Progenitor cell of endocrine pancreas (in vitro differentiated cells): Measurements from ENCODE around the gene IRF1. TPM values are rescaled to one million over a fixed set of nuclear protein-coding genes. Genes with fewer than 3 reads are reported as not detected.

Experiments
- DNase-seq: peaks from one replicate; pipeline ENCODE4 v3.0.0; 2021; ENCODE audit warnings: low spot score; ENCODE audit not compliant: unreplicated experiment
- H3K27ac Mint-ChIP-seq: 2 replicates; pipeline ENCODE4 v1.8.0; 2021; ENCODE audit warnings: mild to moderate bottlenecking, moderate library complexity, mixed read lengths
- H3K27me3 Mint-ChIP-seq: 2 replicates; pipeline ENCODE4 v1.8.0; 2021; ENCODE audit warnings: mixed read lengths
- H3K36me3 Mint-ChIP-seq: 2 replicates; pipeline ENCODE4 v1.8.0; 2022; ENCODE audit warnings: mixed read lengths; ENCODE audit not compliant: insufficient read depth
- H3K4me1 Mint-ChIP-seq: 2 replicates; pipeline ENCODE4 v1.8.0; 2021; ENCODE audit warnings: low read depth, mixed read lengths
- H3K4me3 Mint-ChIP-seq: 2 replicates; pipeline ENCODE4 v1.8.0; 2021; ENCODE audit warnings: low read depth, mild to moderate bottlenecking, moderate library complexity, mixed read lengths
- H3K9me3 Mint-ChIP-seq: 2 replicates; pipeline ENCODE4 v1.8.0; 2021; ENCODE audit warnings: low read depth, mixed read lengths
- CTCF ChIP-seq: fragments of 200-600 bp; sonication (generic); IDR thresholded peaks from one replicate; pipeline ENCODE4 v1.5.0; 2021; ENCODE audit warnings: antibody characterized with exemption, mild to moderate bottlenecking; ENCODE audit not compliant: unreplicated experiment
- total RNA-seq: library from RNA; stranded (reverse); gene quantifications from 2 replicates; pipeline ENCODE4 v1.2.1, GENCODE V29; 2021

Gene IRF1
- total RNA-seq, 1 donor from 2014 or later, result 2.3 TPM

- no peak for DNase-seq
- Mint-ChIP-seq H3K4me3 (no peak overlapping the region), H3K27me3 (no peaks in the 10 kb centered on the region), H3K9me3 (no peaks in the 10 kb centered on the region), H3K4me1 (peaks cover 6% of the 10 kb centered on the region), H3K36me3 (no peaks in the 10 kb centered on the region), H3K27ac (no peak overlapping the region)
- no peak for TF ChIP-seq CTCF
Observed at GRCh38 chr5:132437604-132438266, 52.8 kb downstream of the IRF1 start.

GRCh38 chr5:132436936-132437335 lies 53.6 kb downstream of the IRF1 start:
- TF ChIP-seq CTCF, result no peak
- DNase-seq, result no peak
- Mint-ChIP-seq H3K27ac (no peak overlapping the region), H3K4me1 (peaks cover 6% of the 10 kb centered on the region), H3K27me3 (no peaks in the 10 kb centered on the region), H3K36me3 (no peaks in the 10 kb centered on the region), H3K4me3 (no peak overlapping the region), H3K9me3 (no peaks in the 10 kb centered on the region)

- no peak for TF ChIP-seq CTCF
- Mint-ChIP-seq H3K4me1 (peaks cover 6% of the 10 kb centered on the region), H3K27ac (no peak overlapping the region), H3K4me3 (no peak overlapping the region), H3K27me3 (no peaks in the 10 kb centered on the region), H3K36me3 (no peaks in the 10 kb centered on the region), H3K9me3 (no peaks in the 10 kb centered on the region)
- no peak for DNase-seq
Observed at GRCh38 chr5:132435886-132436285, 54.7 kb downstream of the IRF1 start.

GRCh38 chr5:132435447-132435846 lies 55.1 kb downstream of the IRF1 start:
- Mint-ChIP-seq H3K36me3 (no peaks in the 10 kb centered on the region), H3K9me3 (no peaks in the 10 kb centered on the region), H3K27ac (no peak overlapping the region), H3K4me1 (peaks cover 6% of the 10 kb centered on the region), H3K4me3 (no peak overlapping the region), H3K27me3 (no peaks in the 10 kb centered on the region)
- no peak for TF ChIP-seq CTCF
- DNase-seq, result no peak

GRCh38 chr5:132434416-132435286 lies 55.9 kb downstream of the IRF1 start:
- no peaks in the 10 kb centered on the region for H3K9me3 Mint-ChIP-seq
- H3K27me3 Mint-ChIP-seq, result no peaks in the 10 kb centered on the region
- DNase-seq, result no peak
- H3K36me3 Mint-ChIP-seq, result no peaks in the 10 kb centered on the region
- no peak overlapping the region for H3K4me3 Mint-ChIP-seq
- TF ChIP-seq CTCF, result no peak
- H3K4me1 Mint-ChIP-seq, result peaks cover 12% of the 10 kb centered on the region
- no peak overlapping the region for H3K27ac Mint-ChIP-seq
